HG02642 (cell line): ENCODE data around the gene THTPA.
"Not testable (repeated sequence)": the region's sequence is repeated elsewhere in the genome, so short reads cannot be mapped to it uniquely, and the experiment has no call there.

Experiments
- ATAC-seq: cut with Tn5 transposase; IDR thresholded peaks from one replicate; pipeline ENCODE4 v1.9.1; 2021; ENCODE audit warnings: mild to moderate bottlenecking; ENCODE audit not compliant: unreplicated experiment, poor library complexity

The THTPA gene

GRCh38 chr14:23608454-23608853 is 52.4 kb downstream of the THTPA start:
- ATAC-seq: no peak

DNA sequence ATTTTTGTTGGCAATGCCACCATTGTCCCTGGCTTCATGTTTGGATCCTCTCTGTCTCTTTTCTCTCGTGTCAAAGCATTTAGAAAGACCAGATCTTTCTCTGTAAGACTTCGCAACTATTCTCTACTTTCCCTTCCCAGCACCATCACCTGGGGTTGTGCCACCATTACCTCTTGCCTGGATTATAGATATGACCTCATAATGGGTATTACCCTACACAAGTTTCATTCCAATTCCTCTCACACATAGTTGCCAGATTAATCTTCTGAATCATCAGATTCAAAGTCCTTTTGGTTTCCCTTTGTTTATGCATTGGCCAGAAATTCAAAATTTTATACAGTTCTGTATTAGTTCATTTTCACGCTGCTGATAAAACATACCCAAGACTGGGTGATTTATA is 52.9 kb downstream of the THTPA start:
- no peak for ATAC-seq

DNA sequence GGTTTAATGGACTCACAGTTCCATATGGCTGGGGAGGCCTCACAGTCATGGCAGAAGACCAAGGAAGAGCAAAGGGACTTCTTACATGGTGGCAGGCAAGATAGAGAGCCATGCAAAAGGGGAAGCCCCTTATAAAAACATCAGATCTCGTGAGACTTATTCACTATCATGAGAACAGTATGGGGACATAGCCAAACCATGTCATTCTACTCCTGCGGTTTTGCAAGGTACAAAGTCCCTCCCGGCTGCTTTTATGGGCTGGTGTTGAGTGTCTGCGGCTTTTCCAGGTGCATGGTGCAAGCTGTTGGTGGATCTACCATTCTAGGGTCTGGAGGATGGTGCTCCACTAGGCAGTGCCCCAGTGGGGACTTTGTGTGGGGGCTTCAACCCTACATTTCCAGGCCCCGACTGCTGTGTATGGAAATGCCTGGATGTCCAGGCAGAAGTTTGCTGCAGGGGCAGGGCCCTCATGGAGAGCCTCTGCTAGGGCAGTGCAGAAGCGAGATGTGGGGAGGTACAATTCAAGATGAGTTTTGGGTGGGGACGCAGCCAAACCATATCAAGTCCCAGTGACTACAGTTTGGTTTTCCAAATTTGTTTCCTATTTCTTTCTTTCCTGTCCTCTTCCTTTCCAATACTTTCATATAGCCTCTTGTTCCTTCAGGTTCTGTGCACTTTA is 53.5 kb downstream of the THTPA start:
- not testable (repeated sequence) for ATAC-seq
